Endometrium (tissue), 2 donors: ENCODE results near the gene RGS10.
"Not testable (repeated sequence)": the region's sequence is repeated elsewhere in the genome, so short reads cannot be mapped to it uniquely, and the experiment has no call there.

Source experiments
- FAIRE-seq: peaks from 2 replicates; lab custom pipeline; 2012; peaks lifted over from hg19 to GRCh38; lab: Jason Lieb, UNC
- donor health status: control.
- donor health status: control.

RGS10 gene

DNA sequence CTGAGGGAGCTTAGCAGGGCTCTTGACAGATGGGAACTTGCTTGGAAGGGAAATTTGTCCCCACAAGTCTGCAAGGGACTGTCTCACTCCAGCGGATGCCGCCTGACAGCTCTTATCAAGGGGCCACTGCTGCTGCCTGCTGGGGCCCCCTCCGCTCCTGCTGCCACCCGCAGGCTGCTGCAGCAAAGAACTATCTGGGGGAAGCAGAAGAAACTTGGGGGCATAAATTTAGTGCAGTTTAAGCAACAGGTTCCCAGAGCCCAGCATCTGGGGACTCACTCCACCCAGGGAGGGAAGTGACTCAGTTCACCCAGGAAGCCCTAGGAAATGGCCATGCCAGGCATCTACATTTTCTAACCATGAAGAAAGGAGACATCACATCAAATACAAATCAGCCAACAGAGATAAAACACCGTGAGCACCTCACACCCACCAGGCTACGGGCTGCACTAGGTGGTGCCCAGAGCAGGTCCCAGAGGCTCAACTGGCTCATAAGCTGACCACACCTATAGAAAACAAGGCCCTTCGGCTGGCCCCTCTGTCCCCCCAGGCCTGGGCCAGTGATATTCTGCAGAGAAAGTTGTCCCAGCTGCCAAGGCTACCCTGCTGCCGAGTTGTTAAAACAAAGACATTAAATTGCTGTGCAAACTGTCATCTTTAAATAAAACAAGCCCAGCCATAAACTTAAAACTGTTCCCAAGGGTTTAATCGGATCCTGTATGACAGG lies 3.7 kb downstream of the RGS10 start:
- FAIRE-seq, result no peak

DNA sequence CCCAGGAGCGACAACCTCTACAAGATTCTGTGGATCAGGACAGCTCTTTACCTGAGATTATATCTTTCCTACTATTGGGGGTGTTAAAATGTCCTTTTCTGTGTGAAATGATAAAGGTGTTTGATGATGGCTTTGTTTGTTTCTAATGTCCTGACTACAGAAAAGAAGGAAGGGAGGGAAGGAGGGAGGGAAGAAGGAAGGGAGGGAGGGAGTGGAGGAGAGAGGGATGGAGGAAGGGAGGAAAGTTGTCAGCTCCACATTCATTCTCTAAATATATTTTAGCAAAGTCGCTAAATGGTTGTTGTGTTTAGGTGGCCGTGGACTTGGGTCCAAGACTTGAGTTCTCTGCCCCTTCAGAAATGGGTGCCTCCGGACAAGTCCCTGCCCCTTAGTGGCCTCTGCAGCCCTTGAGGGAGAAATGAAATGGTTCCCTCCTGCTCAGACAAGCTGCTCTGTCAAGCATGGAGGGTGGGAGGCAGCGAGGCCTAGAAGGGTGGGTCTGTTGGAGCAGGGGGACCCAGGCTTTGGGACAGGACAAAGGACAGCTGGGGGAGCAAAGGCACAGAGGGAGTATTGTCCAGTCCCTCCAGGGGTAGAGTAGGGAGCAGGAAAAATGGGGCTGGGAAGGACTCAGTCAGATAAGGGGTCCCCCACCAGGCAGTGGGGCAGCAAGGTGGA lies 4.4 kb downstream of the RGS10 start:
- no peak for FAIRE-seq

DNA sequence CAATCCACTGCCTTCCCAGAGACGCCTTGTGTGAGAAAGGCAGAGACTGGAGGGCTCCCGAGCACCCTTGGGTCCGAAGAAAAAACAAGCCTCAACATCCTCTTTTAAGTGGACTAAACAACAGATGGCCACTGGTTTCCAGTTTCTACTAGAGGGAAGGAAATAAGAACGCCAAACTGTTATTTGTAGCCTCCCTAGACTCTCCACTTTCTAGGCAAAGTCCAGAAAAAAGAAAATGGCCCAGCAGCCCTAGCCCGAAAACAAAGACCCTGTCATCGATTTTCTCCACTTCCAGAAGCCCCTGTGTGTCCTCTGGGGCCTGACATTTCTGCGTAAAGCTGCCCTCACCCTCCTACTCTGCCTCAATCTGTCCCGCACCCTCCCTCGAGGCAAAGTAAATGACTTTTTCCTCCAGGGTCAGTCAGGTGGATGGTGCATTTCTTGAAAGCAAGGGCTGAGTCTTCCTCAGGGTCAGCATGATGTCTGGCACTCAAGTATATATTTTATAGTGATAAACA lies 6.0 kb downstream of the RGS10 start:
- FAIRE-seq, result no peak

- no peak for FAIRE-seq
Measured at GRCh38 chr10:119535837-119536507, 6.5 kb downstream of the RGS10 start.

DNA sequence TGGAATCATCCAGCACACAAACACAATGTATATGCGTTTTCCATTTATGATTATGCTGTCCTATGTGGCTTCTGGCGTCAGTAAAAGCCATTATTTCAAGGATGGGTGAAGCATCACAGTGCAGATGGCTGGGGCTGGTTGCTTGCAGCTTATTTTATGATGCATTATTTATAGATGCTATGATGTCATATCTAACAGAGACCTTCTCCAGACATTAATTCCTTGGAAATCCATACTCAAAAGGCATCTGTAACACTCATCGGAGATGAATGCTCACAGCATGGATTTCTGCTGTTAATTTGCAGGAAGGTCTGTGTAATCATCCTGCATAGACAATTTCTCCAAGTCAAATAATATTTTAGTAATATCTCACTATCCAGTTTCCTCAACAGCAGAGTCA lies 7.2 kb downstream of the RGS10 start:
- FAIRE-seq, result no peak

- peak; percentile 64 for FAIRE-seq
Measured at GRCh38 chr10:119533473-119533872, 9.0 kb downstream of the RGS10 start.

DNA sequence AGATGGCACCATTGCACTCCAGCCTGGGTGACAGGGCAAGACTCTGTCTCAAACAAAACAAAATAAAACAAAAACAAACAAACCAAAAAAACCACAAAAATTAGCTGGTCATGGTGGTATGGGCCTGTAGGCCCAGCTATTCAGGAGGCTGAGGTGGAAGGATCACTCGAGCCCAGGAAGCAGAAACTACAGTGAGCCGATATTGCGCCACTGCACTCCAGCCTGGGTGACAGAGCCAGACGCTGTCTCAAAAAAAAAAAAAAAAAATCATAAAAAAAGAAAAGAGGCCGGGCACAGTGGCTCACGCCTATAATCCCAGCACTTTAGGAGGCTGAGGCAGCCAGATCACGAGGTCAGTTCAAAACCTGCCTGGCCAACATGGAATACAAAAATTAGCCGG lies 9.7 kb downstream of the RGS10 start:
- not testable (repeated sequence) for FAIRE-seq

DNA sequence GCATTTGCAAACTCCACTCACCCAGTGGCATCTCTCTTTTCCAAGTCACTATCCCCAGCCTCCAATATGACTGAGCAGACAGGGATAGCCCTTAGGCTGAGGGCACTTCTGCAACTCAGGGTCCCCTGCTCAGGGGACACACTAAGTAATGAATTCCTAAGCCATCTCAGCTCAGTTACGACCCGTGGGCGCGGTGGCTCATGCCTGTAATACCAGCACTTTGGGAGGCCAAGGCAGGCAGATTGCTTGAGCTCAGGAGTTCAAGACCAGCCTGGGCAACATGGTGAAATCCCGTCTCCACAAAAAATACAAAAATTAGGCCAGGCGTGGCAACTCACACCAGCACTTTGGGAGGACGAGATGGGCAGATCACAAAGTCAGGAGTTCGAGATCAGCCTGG lies 10.3 kb downstream of the RGS10 start:
- FAIRE-seq, result not testable (repeated sequence)

DNA sequence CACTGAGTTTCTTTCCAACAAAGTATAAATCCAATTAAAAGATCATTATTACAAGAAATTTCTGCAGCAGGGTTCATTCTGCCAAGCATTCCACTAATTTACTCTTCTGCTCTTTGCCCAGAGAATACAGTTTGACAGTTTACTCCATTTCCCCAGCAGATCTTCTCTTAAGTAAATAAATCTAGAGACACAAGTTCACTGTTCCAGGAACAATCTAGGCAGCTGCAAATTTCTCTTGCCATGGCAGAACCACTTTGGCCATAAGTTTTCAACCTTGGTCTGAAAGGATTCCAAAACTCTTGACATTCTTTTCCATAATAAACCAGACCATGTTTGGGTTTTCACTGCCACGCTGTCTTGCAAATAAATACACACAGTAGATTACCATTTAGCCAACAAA lies 11.5 kb downstream of the RGS10 start:
- FAIRE-seq, result no peak

DNA sequence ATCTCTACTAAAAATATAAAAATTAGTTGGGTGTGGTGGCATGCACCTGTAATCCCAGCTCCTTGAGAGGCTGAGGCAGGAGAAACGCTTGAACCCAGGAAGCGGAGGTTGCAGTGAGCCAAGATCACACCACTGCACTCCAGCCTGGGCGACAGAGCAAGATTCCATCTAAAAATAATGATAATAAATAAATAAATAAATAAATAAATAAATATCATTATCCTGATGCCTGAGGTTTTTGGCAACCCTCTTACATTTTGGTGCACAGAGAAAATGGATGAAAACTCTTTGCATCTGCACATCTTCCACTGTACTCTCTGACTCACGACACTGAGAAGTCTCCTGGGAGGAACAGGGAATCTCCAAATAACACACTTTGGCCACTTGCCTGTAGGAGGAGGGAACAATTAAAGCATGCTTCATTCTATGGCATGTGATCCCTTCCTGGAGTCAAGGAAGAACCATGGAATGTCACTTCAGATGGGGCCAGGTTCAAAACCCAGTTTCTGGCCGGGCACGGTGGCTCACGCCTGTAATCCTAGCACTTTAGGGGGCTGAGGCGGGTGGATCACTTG lies 13.8 kb downstream of the RGS10 start:
- not testable (repeated sequence) for FAIRE-seq

DNA sequence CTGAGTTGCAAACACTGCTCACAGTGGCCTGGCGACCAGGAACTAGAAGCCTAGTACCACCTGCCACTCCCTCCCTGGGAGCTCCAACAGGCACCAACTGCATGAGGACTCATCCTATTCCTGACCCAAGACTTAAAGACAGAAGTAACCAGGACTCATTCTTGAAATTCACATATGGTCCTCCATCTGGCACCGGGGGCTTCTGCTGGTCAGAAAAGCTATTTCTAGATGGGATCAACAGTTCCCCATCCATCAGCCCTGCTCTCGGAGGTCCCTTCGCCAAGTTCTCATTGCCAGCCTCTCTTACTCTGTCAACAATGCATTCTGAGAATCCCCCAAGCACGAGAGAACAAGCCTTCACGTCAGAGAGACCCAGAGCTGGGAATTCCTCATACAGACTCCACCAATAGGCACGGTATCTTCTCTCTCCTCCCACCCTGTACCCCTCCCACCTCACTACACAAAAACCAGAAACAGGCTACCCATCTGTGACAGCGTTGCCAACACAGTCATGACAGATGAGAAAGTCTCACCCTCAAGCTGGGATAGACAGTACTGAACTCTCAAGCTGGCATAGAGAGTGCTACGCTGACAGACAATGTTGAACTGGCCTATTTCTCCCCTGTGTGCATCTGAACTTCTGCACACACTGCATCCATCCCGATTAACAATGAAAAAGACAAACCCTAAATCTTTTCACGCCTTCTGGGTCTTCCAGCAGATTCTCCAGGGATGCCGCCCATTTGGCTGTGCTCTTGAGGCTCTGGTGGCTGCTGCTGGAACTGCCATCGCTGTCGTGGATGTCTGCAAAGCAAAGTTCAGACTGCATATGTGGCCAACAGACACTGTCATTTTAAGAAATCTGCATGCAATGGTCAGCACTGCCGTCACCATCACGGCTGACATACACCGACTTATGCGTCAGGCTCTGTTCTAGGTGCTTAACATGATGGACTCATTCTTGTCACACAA lies 15.6 kb downstream of the RGS10 start:
- FAIRE-seq, result no peak

- FAIRE-seq, result peak; percentile 82
Measured at GRCh38 chr10:119526149-119526548, 16.4 kb downstream of the RGS10 start.

DNA sequence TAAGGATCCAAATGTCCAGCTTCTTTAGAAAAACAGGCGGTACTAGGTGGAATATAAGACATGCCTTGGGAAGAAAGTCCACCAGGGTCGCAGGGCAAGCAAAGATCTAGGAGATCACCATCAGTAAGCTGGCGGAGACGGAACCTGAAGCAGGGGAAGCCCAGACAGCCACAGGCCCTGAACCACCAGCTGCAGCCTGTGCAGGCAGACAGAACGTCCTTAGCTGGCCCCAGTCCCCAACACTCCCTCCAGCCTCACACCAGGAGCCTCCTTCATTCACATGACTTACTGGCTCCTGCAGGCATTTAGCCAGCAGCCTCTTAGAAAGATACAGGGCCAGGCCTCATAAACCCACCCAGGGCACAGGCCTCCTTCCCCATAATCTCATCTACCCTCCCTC lies 17.4 kb downstream of the RGS10 start:
- FAIRE-seq, result no peak

- no peak for FAIRE-seq
Measured at GRCh38 chr10:119524720-119525070, 17.8 kb downstream of the RGS10 start.

- no peak for FAIRE-seq
Measured at GRCh38 chr10:119523895-119524719, 18.4 kb downstream of the RGS10 start.

- no peak for FAIRE-seq
Measured at GRCh38 chr10:119522747-119523426, 19.6 kb downstream of the RGS10 start.

- FAIRE-seq, result no peak
Measured at GRCh38 chr10:119521443-119522204, 20.9 kb downstream of the RGS10 start.

DNA sequence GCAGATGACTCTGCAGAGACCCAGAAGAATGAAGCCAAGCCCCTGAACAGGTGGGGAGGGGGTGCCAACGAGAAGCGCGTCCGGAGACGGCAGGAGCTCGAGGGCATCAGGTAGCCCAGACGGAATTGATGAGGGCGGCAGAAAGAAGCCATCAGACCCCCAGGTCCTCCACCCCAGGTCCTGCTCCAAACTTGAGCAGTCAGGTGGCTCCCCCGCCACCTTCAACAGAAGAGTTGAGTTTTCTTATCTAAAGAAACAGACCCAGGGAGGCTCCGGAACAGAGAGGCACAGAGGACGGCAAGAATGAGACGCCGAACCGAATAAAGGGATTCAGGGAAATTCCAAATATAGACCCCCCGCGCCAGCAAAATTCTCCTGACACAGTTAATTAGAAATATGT lies 22.2 kb downstream of the RGS10 start:
- no peak for FAIRE-seq

- FAIRE-seq, result no peak
Measured at GRCh38 chr10:119518936-119519335, 23.6 kb downstream of the RGS10 start.
